Activated CD4-positive, alpha-beta T cell treated with anti-CD3 and anti-CD28 coated beads for 36 hours (primary cell): Measurements from ENCODE around the gene COMP. TPM values are rescaled to one million over a fixed set of nuclear protein-coding genes. Genes with fewer than 3 reads are reported as not detected.
A peak's percentile ranks its signal among the peaks of the same experiment; 100 is the strongest.

Experiments
- ATAC-seq: fragments of 200-7000 bp; cut with Tn5 transposase; one replicate; pipeline ENCODE4 v1.10.0; 2021; ENCODE audit warnings: mild to moderate bottlenecking, moderate library complexity
- CTCF ChIA-PET: fragments of 350-600 bp; sonication (Branson Sonifier 250); formaldehyde crosslinking; loops from one replicate; lab custom pipeline; 2021; ENCODE audit warnings: antibody characterized with exemption; lab: Charles Lee
- POLR2A ChIA-PET: fragments of 350-600 bp; sonication (Branson Sonifier 250); formaldehyde crosslinking; loops from one replicate; lab custom pipeline; 2021; ENCODE audit warnings: antibody characterized with exemption, inconsistent platforms; lab: Charles Lee
- DNase-seq: peaks from one replicate; pipeline ENCODE4 v3.0.0-alpha.2; 2020
- H3K27ac Mint-ChIP-seq: one replicate; pipeline ENCODE4 v1.8.0; 2021; ENCODE audit warnings: mixed read lengths
- H3K27me3 Mint-ChIP-seq: one replicate; pipeline ENCODE4 v1.8.0; 2021; ENCODE audit warnings: mixed read lengths
- H3K36me3 Mint-ChIP-seq: one replicate; pipeline ENCODE4 v1.8.0; 2021; ENCODE audit warnings: low read depth, mixed read lengths
- H3K4me1 Mint-ChIP-seq: one replicate; pipeline ENCODE4 v1.8.0; 2021; ENCODE audit warnings: mixed read lengths
- H3K4me3 Mint-ChIP-seq: one replicate; pipeline ENCODE4 v1.8.0; 2021; ENCODE audit warnings: mild to moderate bottlenecking, moderate library complexity, mixed read lengths
- H3K9me3 Mint-ChIP-seq: one replicate; pipeline ENCODE4 v1.8.0; 2021; ENCODE audit warnings: low read depth, mixed read lengths
- intact Hi-C, 2 experiments: fragments of 100-400 bp; cut with DNase I in 1 of 2; cut with micrococcal nuclease in 1 of 2; formaldehyde crosslinking; loops; one replicate each; pipeline versions ENCODE4 v1.14.2 to v1.15.1; 2022 to 2024; cut with DNase I, micrococcal nuclease
- total RNA-seq, 2 experiments: library from RNA; stranded (reverse); gene quantifications; one replicate each; pipeline ENCODE4 v1.2.3, GENCODE V29; 2021

COMP gene
- total RNA-seq, 2 experiments from 2014 or later = not detected

- Mint-ChIP-seq H3K4me3 (no peak overlapping the region), H3K9me3 (no peaks in the 10 kb centered on the region), H3K27me3 (no peaks in the 10 kb centered on the region), H3K36me3 (no peaks in the 10 kb centered on the region), H3K27ac (no peak overlapping the region), H3K4me1 (no peaks in the 10 kb centered on the region)
- CTCF ChIA-PET = no interaction called here
- no peak for DNase-seq
- intact Hi-C loops = no loop called here
- POLR2A ChIA-PET = no interaction called here
- ATAC-seq = no peak
These were observed 16.2 kb downstream of the COMP start for GRCh38 chr19:18774782-18775444.

- no peak for DNase-seq
- intact Hi-C loops = no loop called here
- Mint-ChIP-seq H3K27me3 (no peaks in the 10 kb centered on the region), H3K4me3 (no peak overlapping the region), H3K9me3 (no peaks in the 10 kb centered on the region), H3K36me3 (no peaks in the 10 kb centered on the region), H3K4me1 (no peaks in the 10 kb centered on the region), H3K27ac (no peak overlapping the region)
- POLR2A ChIA-PET = no interaction called here
- CTCF ChIA-PET = interaction anchor here (0.7 kb wide), 1 partner anchor 135 kb away, joined by 3 read pairs; no protein-coding TSS in a partner anchor
- no peak for ATAC-seq
These were observed 17.0 kb downstream of the COMP start for GRCh38 chr19:18774107-18774506.

- Mint-ChIP-seq H3K36me3 (no peaks in the 10 kb centered on the region), H3K27me3 (no peaks in the 10 kb centered on the region), H3K4me1 (no peaks in the 10 kb centered on the region), H3K27ac (no peak overlapping the region), H3K4me3 (no peak overlapping the region), H3K9me3 (no peaks in the 10 kb centered on the region)
- ATAC-seq (no peak), DNase-seq (no peak)
- CTCF ChIA-PET = interaction anchor here (0.7 kb wide), 1 partner anchor 136 kb away, joined by 3 read pairs; no protein-coding TSS in a partner anchor
- POLR2A ChIA-PET = no interaction called here
- intact Hi-C loops = no loop called here
These were observed 17.4 kb downstream of the COMP start for GRCh38 chr19:18773682-18774081.

GRCh38 chr19:18772620-18773587 is 18.2 kb downstream of the COMP start:
- intact Hi-C loops = no loop called here
- H3K36me3 Mint-ChIP-seq = no peaks in the 10 kb centered on the region
- ATAC-seq = no peak
- no peak overlapping the region for H3K27ac Mint-ChIP-seq
- no peak for DNase-seq
- no peak overlapping the region for H3K4me3 Mint-ChIP-seq
- CTCF ChIA-PET = interaction anchor here (0.7 kb wide), 1 partner anchor 9 kb away, joined by 3 read pairs; no protein-coding TSS in a partner anchor
- H3K27me3 Mint-ChIP-seq = no peaks in the 10 kb centered on the region
- POLR2A ChIA-PET = no interaction called here
- H3K4me1 Mint-ChIP-seq = no peaks in the 10 kb centered on the region
- H3K9me3 Mint-ChIP-seq = no peaks in the 10 kb centered on the region

GRCh38 chr19:18771328-18772242 is 19.5 kb downstream of the COMP start:
- CTCF ChIA-PET = no interaction called here
- POLR2A ChIA-PET = interaction anchor here (0.6 kb wide), 1 partner anchor 158 kb away, joined by 4 read pairs; no protein-coding TSS in a partner anchor
- intact Hi-C loops = loop anchor here in 1 of 2 experiments (2.0 kb wide), 1 partner anchor 75 kb away; no protein-coding TSS in a partner anchor
- Mint-ChIP-seq H3K4me1 (no peaks in the 10 kb centered on the region), H3K4me3 (peak overlapping the region; percentile 16), H3K36me3 (peaks cover 2% of the 10 kb centered on the region), H3K9me3 (no peaks in the 10 kb centered on the region), H3K27ac (no peak overlapping the region), H3K27me3 (no peaks in the 10 kb centered on the region)
- DNase-seq (peak; percentile 38), ATAC-seq (peak; percentile 57)

GRCh38 chr19:18770663-18771327 is 20.3 kb downstream of the COMP start:
- Mint-ChIP-seq H3K36me3 (peaks cover 2% of the 10 kb centered on the region), H3K4me1 (no peaks in the 10 kb centered on the region), H3K27ac (no peak overlapping the region), H3K4me3 (no peak overlapping the region), H3K27me3 (no peaks in the 10 kb centered on the region), H3K9me3 (no peaks in the 10 kb centered on the region)
- CTCF ChIA-PET = no interaction called here
- ATAC-seq = no peak
- intact Hi-C loops = loop anchor here in 1 of 2 experiments (2.0 kb wide), 1 partner anchor 76 kb away; no protein-coding TSS in a partner anchor
- POLR2A ChIA-PET = interaction anchor here (0.6 kb wide), 1 partner anchor 159 kb away, joined by 4 read pairs; no protein-coding TSS in a partner anchor
- no peak for DNase-seq

- no peaks in the 10 kb centered on the region for H3K9me3 Mint-ChIP-seq
- CTCF ChIA-PET = no interaction called here
- peaks cover 2% of the 10 kb centered on the region for H3K36me3 Mint-ChIP-seq
- intact Hi-C loops = loop anchor here in 1 of 2 experiments (2.0 kb wide), 1 partner anchor 77 kb away; no protein-coding TSS in a partner anchor
- ATAC-seq (no peak), DNase-seq (no peak)
- no peak overlapping the region for H3K27ac Mint-ChIP-seq
- H3K4me1 Mint-ChIP-seq = no peaks in the 10 kb centered on the region
- POLR2A ChIA-PET = interaction anchor here (0.5 kb wide), 1 partner anchor 149 kb away, joined by 4 read pairs; the partner anchor contains the start of gene COPE
- no peaks in the 10 kb centered on the region for H3K27me3 Mint-ChIP-seq
- no peak overlapping the region for H3K4me3 Mint-ChIP-seq
These were observed 21.0 kb downstream of the COMP start for GRCh38 chr19:18769989-18770528.

GRCh38 chr19:18768997-18769891 is 21.9 kb downstream of the COMP start:
- intact Hi-C loops = no loop called here
- no peaks in the 10 kb centered on the region for H3K27me3 Mint-ChIP-seq
- no peaks in the 10 kb centered on the region for H3K9me3 Mint-ChIP-seq
- no peak overlapping the region for H3K4me3 Mint-ChIP-seq
- no peak for ATAC-seq
- ChIA-PET CTCF (no interaction called here), POLR2A (interaction anchor here (0.5 kb wide), 1 partner anchor 150 kb away, joined by 4 read pairs; the partner anchor contains the start of gene COPE)
- no peaks in the 10 kb centered on the region for H3K4me1 Mint-ChIP-seq
- peaks cover 2% of the 10 kb centered on the region for H3K36me3 Mint-ChIP-seq
- no peak for DNase-seq
- H3K27ac Mint-ChIP-seq = no peak overlapping the region

DNA sequence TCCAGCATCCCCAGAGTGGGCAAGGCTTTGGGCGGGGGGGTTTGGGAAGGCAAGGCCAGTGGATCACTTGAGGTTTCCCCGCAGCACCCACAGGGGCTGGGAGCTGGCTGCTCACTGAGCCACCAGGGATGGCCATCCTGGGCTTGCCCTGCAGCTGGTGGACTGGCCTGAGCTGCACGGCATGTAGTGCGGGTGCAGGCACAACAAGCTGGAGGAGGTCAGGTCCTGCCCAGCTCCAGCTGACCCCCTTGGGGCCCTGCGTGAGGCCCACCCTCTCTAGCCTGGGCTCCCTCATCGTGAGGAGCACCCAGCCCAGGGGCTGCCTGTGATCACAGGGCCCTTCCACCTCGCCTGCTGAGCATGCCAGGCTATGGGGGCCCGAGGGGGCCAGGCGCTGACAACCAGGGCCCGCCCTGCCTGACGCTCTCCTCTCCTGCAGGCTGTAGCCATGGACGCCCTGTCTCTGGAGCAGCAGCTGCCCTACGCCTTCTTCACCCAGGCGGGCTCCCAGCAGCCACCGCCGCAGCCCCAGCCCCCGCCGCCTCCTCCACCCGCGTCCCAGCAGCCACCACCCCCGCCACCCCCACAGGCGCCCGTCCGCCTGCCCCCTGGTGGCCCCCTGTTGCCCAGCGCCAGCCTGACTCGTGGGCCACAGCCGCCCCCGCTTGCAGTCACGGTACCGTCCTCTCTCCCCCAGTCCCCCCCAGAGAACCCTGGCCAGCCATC is 22.9 kb downstream of the COMP start:
- POLR2A ChIA-PET = no interaction called here
- intact Hi-C loops = no loop called here
- no peak for DNase-seq
- H3K9me3 Mint-ChIP-seq = no peaks in the 10 kb centered on the region
- H3K4me1 Mint-ChIP-seq = no peaks in the 10 kb centered on the region
- H3K27me3 Mint-ChIP-seq = no peaks in the 10 kb centered on the region
- no peak overlapping the region for H3K27ac Mint-ChIP-seq
- CTCF ChIA-PET = interaction anchor here (0.6 to 0.7 kb wide), 2 partner anchors 14 to 79 kb away, joined by 3 read pairs; no protein-coding TSS in a partner anchor
- H3K4me3 Mint-ChIP-seq = no peak overlapping the region
- peaks cover 2% of the 10 kb centered on the region for H3K36me3 Mint-ChIP-seq
- no peak for ATAC-seq
